ENCODE data around the gene TMEM106C. TPM values are rescaled to one million over a fixed set of nuclear protein-coding genes. Genes with fewer than 3 reads are reported as not detected.

TMEM106C gene
- total and polyA plus RNA-seq, 5 experiments from 2014 or later, result 31.4 to 52.8 (median 37.0) TPM

- Mint-ChIP-seq H3K27me3 (peaks cover 0 to 9% (median 0%) of the 10 kb centered on the region in 5 donors), H3K4me1 (peaks cover 0 to 5% (median 2%) of the 10 kb centered on the region in 4 donors), H3K27ac (no peak overlapping the region), H3K4me3 (no peak overlapping the region), H3K36me3 (no peaks in the 10 kb centered on the region), H3K9me3 (no peaks in the 10 kb centered on the region)
- ATAC-seq, result no peak
- peak in 1 of 10 donors; percentile 36 for DNase-seq
- POLR2A ChIA-PET, result interaction anchor here (0.5 kb wide), 1 partner anchor 246 kb away, joined by 3 read pairs; no protein-coding TSS in a partner anchor
Observed at GRCh38 chr12:47975816-47976215, 12.4 kb downstream of the TMEM106C start.

GRCh38 chr12:47977046-47977771 is 13.8 kb downstream of the TMEM106C start:
- Mint-ChIP-seq H3K4me3 (no peak overlapping the region), H3K36me3 (no peaks in the 10 kb centered on the region), H3K9me3 (no peaks in the 10 kb centered on the region), H3K27me3 (peaks cover 0 to 9% (median 2%) of the 10 kb centered on the region in 5 donors), H3K4me1 (peaks cover 0 to 5% (median 2%) of the 10 kb centered on the region in 4 donors), H3K27ac (peak overlapping the region in 2 of 10 donors; percentile 40 to 77)
- no peak for ATAC-seq
- peak in 1 of 10 donors; percentile 61 for DNase-seq
- POLR2A ChIA-PET, result no interaction called here

GRCh38 chr12:47977772-47978597 is 14.6 kb downstream of the TMEM106C start:
- Mint-ChIP-seq H3K9me3 (no peaks in the 10 kb centered on the region), H3K4me3 (no peak overlapping the region), H3K27ac (peak overlapping the region in 1 of 10 donors; percentile 40), H3K27me3 (peaks cover 0 to 9% (median 4%) of the 10 kb centered on the region in 5 donors), H3K36me3 (no peaks in the 10 kb centered on the region), H3K4me1 (peaks cover 0 to 5% (median 2%) of the 10 kb centered on the region in 4 donors)
- DNase-seq (no peak), ATAC-seq (no peak)
- POLR2A ChIA-PET, result no interaction called here

GRCh38 chr12:47978598-47978873 is 15.1 kb downstream of the TMEM106C start:
- ATAC-seq, result no peak
- POLR2A ChIA-PET, result no interaction called here

GRCh38 chr12:47979166-47979565 is 15.8 kb downstream of the TMEM106C start:
- Mint-ChIP-seq H3K9me3 (no peaks in the 10 kb centered on the region), H3K36me3 (no peaks in the 10 kb centered on the region), H3K4me3 (no peak overlapping the region), H3K27me3 (peaks cover 0 to 9% (median 4%) of the 10 kb centered on the region in 5 donors), H3K27ac (peak overlapping the region in 2 of 10 donors; percentile 5 to 8), H3K4me1 (peaks cover 0 to 5% (median 0%) of the 10 kb centered on the region in 4 donors)
- no peak for ATAC-seq
- peak in 1 of 10 donors; percentile 45 for DNase-seq
- POLR2A ChIA-PET, result no interaction called here

More at GRCh38 chr12:47978598-47978873, 15.1 kb downstream of the TMEM106C start:
- Mint-ChIP-seq H3K36me3 (no peaks in the 10 kb centered on the region), H3K4me1 (peaks cover 0 to 5% (median 2%) of the 10 kb centered on the region in 4 donors), H3K9me3 (no peaks in the 10 kb centered on the region), H3K4me3 (no peak overlapping the region), H3K27me3 (peaks cover 0 to 9% (median 4%) of the 10 kb centered on the region in 5 donors), H3K27ac (peak overlapping the region in 1 of 10 donors; percentile 8)
- DNase-seq, result peak in 1 of 10 donors; percentile 60

- Mint-ChIP-seq H3K27ac (no peak overlapping the region), H3K4me1 (peaks cover 0 to 5% (median 0%) of the 10 kb centered on the region in 4 donors), H3K4me3 (no peak overlapping the region), H3K27me3 (peaks cover 0 to 9% (median 5%) of the 10 kb centered on the region in 5 donors), H3K36me3 (no peaks in the 10 kb centered on the region), H3K9me3 (no peaks in the 10 kb centered on the region)
- ATAC-seq, result no peak
- POLR2A ChIA-PET, result no interaction called here
- peak in 1 of 10 donors; percentile 37 for DNase-seq
Observed at GRCh38 chr12:47979686-47980085, 16.3 kb downstream of the TMEM106C start.

GRCh38 chr12:47980197-47980596 is 16.8 kb downstream of the TMEM106C start:
- POLR2A ChIA-PET, result no interaction called here
- peaks cover 0 to 11% (median 8%) of the 10 kb centered on the region in 5 donors for H3K27me3 Mint-ChIP-seq
- no peaks in the 10 kb centered on the region for H3K36me3 Mint-ChIP-seq
- H3K4me1 Mint-ChIP-seq, result peaks cover 0 to 5% (median 0%) of the 10 kb centered on the region in 4 donors
- H3K4me3 Mint-ChIP-seq, result no peak overlapping the region
- H3K9me3 Mint-ChIP-seq, result no peaks in the 10 kb centered on the region
- ATAC-seq (no peak), DNase-seq (no peak)
- no peak overlapping the region for H3K27ac Mint-ChIP-seq

GRCh38 chr12:47980779-47981495 is 17.5 kb downstream of the TMEM106C start:
- POLR2A ChIA-PET, result no interaction called here
- Mint-ChIP-seq H3K9me3 (no peaks in the 10 kb centered on the region), H3K4me1 (peaks cover 0 to 5% (median 0%) of the 10 kb centered on the region in 4 donors), H3K4me3 (no peak overlapping the region), H3K36me3 (no peaks in the 10 kb centered on the region), H3K27ac (peak overlapping the region in 1 of 10 donors; percentile 15), H3K27me3 (peaks cover 0 to 13% (median 9%) of the 10 kb centered on the region in 5 donors)
- DNase-seq (peak in 1 of 10 donors; percentile 45), ATAC-seq (no peak)

- Mint-ChIP-seq H3K4me3 (no peak overlapping the region), H3K27me3 (peaks cover 0 to 17% (median 9%) of the 10 kb centered on the region in 5 donors), H3K27ac (no peak overlapping the region), H3K9me3 (no peaks in the 10 kb centered on the region), H3K4me1 (peaks cover 0 to 5% (median 0%) of the 10 kb centered on the region in 4 donors), H3K36me3 (no peaks in the 10 kb centered on the region)
- ATAC-seq (no peak), DNase-seq (peak in 1 of 10 donors; percentile 58)
- POLR2A ChIA-PET, result no interaction called here
Observed at GRCh38 chr12:47981496-47982260, 18.3 kb downstream of the TMEM106C start.

- POLR2A ChIA-PET, result no interaction called here
- peaks cover 0 to 23% (median 9%) of the 10 kb centered on the region in 5 donors for H3K27me3 Mint-ChIP-seq
- no peaks in the 10 kb centered on the region for H3K9me3 Mint-ChIP-seq
- H3K36me3 Mint-ChIP-seq, result no peaks in the 10 kb centered on the region
- peak in 1 of 10 donors; percentile 34 for DNase-seq
- peak overlapping the region in 1 of 10 donors; percentile 74 for H3K27ac Mint-ChIP-seq
- H3K4me3 Mint-ChIP-seq, result no peak overlapping the region
- peaks cover 0 to 5% (median 0%) of the 10 kb centered on the region in 4 donors for H3K4me1 Mint-ChIP-seq
- ATAC-seq, result no peak
Observed at GRCh38 chr12:47982311-47982710, 18.9 kb downstream of the TMEM106C start.

GRCh38 chr12:47982770-47983169 is 19.4 kb downstream of the TMEM106C start:
- POLR2A ChIA-PET, result no interaction called here
- DNase-seq, result peak in 1 of 10 donors; percentile 32

More at GRCh38 chr12:47982770-47983169, 19.4 kb downstream of the TMEM106C start:
- H3K36me3 Mint-ChIP-seq, result no peaks in the 10 kb centered on the region
- H3K4me1 Mint-ChIP-seq, result peaks cover 0 to 5% (median 2%) of the 10 kb centered on the region in 4 donors
- H3K4me3 Mint-ChIP-seq, result no peak overlapping the region
- H3K27me3 Mint-ChIP-seq, result peaks cover 0 to 25% (median 9%) of the 10 kb centered on the region in 5 donors
- peak overlapping the region in 1 of 10 donors; percentile 74 for H3K27ac Mint-ChIP-seq
- ATAC-seq, result no peak
- no peaks in the 10 kb centered on the region for H3K9me3 Mint-ChIP-seq
